BE2C (cell line): ENCODE results near the gene CACNA1D.

Source experiments
- DNase-seq: peaks from one replicate; pipeline ENCODE4 v3.0.0-alpha.2; 2020
- H3K27me3 ChIP-seq: fragments of 250-450 bp; sonication (Bioruptor Pico); 2 replicates; pipeline ENCODE4 v1.5.1; 2020; ENCODE audit warnings: mild to moderate bottlenecking
- H3K36me3 ChIP-seq: fragments of 250-450 bp; sonication (Bioruptor Pico); 2 replicates; pipeline ENCODE4 v1.5.1; 2020; ENCODE audit warnings: mild to moderate bottlenecking
- H3K4me1 ChIP-seq: fragments of 250-450 bp; sonication (Bioruptor Pico); 2 replicates; pipeline ENCODE4 v1.5.1; 2020
- H3K4me3 ChIP-seq: 2 replicates; pipeline ENCODE4 v1.5.1; 2011; ENCODE audit warnings: low read depth, low read length
- H3K9me3 ChIP-seq: fragments of 250-450 bp; sonication (Bioruptor Pico); 2 replicates; pipeline ENCODE4 v1.5.1; 2020
- CTCF ChIP-seq: IDR thresholded peaks from 2 replicates; pipeline ENCODE4 v1.5.1; 2012; ENCODE audit warnings: mild to moderate bottlenecking, low read depth, low read length

CACNA1D gene

GRCh38 chr3:53491276-53491675 lies 3.1 kb upstream of the CACNA1D start:
- Histone ChIP-seq H3K36me3 (no peaks in the 10 kb centered on the region), H3K4me3 (no peak overlapping the region), H3K4me1 (no peaks in the 10 kb centered on the region), H3K27me3 (peaks cover 27% of the 10 kb centered on the region), H3K9me3 (no peaks in the 10 kb centered on the region)
- DNase-seq, result no peak
- TF ChIP-seq CTCF, result no peak

DNA sequence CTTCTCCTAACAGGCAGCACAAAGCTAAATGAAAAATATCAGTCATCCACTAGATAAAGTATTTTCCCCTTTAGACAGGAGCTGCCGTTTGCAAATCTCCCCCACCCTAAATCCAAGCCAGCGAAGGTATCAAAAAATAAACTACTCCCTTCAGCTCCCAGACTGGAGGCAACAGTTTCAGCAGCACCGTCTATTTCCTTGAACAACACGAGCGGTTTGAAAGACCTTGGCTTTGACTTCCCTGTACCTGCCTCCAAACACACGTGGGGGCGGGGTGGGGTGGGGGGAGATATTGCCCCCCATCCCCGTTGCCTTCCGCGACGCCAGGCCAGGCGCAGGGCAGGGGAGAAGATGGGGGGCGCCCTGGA lies 832 bp upstream of the CACNA1D start:
- no peaks in the 10 kb centered on the region for H3K9me3 ChIP-seq
- no peak for DNase-seq
- H3K36me3 ChIP-seq, result no peaks in the 10 kb centered on the region
- no peak overlapping the region for H3K4me3 ChIP-seq
- no peak for TF ChIP-seq CTCF
- no peaks in the 10 kb centered on the region for H3K4me1 ChIP-seq
- H3K27me3 ChIP-seq, result peaks cover 28% of the 10 kb centered on the region

GRCh38 chr3:53495146-53495519 lies 722 bp downstream of the CACNA1D start:
- no peak overlapping the region for H3K4me3 ChIP-seq
- DNase-seq, result no peak
- no peaks in the 10 kb centered on the region for H3K36me3 ChIP-seq
- H3K4me1 ChIP-seq, result no peaks in the 10 kb centered on the region
- peaks cover 28% of the 10 kb centered on the region for H3K27me3 ChIP-seq
- no peaks in the 10 kb centered on the region for H3K9me3 ChIP-seq
- no peak for TF ChIP-seq CTCF

DNA sequence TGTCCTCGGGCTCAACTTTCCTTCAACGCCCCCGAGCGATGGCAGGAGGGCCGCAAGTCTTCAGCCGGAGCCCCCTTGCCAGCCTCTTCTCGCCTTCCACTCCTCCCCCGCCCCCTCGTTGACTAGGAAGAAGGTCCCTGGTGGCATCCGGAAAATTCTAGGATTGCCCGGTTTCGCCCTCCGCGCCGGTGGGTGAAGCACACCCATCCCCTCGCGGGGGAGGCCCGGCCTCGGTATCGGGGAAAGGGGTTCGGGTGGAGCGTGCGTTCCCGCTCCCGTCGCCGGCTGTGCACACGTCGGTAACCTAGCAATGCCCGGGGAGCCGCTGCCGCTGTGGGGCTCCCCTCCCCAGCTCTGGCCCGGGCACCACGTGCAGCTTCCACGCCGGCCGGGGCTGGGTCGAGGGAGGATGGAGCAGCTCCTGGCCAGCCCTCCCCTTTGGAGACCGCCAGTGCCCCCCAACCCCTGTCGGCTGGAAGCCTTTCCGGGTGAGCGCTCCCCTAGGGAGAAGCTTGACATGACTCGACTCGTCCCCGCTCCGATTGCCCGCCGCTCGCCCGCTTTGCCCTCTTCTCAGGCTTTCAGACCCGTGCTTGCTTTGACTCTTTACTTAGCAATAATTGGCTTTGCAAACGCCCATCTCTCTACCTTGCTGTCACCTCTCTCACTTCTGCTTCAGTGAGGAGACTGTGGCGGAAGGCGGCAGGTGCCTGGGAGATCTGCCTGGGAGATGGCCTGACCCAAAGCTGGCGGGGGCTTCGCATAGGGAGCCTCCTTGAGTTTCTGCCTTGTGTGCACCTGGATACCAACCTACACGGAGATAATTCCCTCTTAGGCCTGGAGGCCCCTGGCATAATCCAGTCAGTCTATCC lies 1.3 kb downstream of the CACNA1D start:
- no peaks in the 10 kb centered on the region for H3K4me1 ChIP-seq
- no peak for DNase-seq
- no peak overlapping the region for H3K4me3 ChIP-seq
- peaks cover 28% of the 10 kb centered on the region for H3K27me3 ChIP-seq
- no peaks in the 10 kb centered on the region for H3K9me3 ChIP-seq
- no peak for TF ChIP-seq CTCF
- H3K36me3 ChIP-seq, result no peaks in the 10 kb centered on the region

DNA sequence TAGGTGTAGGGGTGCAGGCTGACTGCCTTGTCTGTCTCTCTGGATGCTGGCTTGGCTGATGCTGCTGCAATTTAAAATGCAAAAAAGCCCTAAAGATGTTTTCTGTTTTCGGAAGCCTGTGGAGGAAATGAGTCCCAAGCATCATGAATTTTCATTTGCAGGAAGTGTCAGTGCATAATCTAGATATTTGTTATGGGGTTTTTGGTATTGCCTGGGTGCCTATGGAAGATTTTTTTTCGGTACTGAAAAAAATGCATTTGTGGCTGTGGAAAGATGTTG lies 1.9 kb downstream of the CACNA1D start:
- no peaks in the 10 kb centered on the region for H3K9me3 ChIP-seq
- no peak for DNase-seq
- H3K4me1 ChIP-seq, result no peaks in the 10 kb centered on the region
- no peaks in the 10 kb centered on the region for H3K36me3 ChIP-seq
- H3K4me3 ChIP-seq, result no peak overlapping the region
- no peak for TF ChIP-seq CTCF
- peaks cover 28% of the 10 kb centered on the region for H3K27me3 ChIP-seq

DNA sequence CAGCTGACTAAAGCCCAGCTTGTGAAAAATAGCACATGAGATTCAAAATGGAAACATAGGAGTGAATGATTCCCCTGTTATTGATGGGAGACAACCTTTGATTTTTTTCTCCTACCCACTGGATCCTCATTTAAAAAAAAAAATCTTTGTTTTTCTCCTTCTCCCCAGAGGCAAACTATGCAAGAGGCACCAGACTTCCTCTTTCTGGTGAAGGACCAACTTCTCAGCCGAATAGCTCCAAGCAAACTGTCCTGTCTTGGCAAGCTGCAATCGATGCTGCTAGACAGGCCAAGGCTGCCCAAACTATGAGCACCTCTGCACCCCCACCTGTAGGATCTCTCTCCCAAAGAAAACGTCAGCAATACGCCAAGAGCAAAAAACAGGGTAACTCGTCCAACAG lies 2.6 kb downstream of the CACNA1D start:
- Histone ChIP-seq H3K4me3 (no peak overlapping the region), H3K4me1 (no peaks in the 10 kb centered on the region), H3K27me3 (peaks cover 28% of the 10 kb centered on the region), H3K36me3 (no peaks in the 10 kb centered on the region), H3K9me3 (no peaks in the 10 kb centered on the region)
- DNase-seq, result no peak
- no peak for TF ChIP-seq CTCF
